ENCODE measurements around the gene PRKCA. TPM values are rescaled to one million over a fixed set of nuclear protein-coding genes. Genes with fewer than 3 reads are reported as not detected.
A peak's percentile ranks its signal among the peaks of the same experiment; 100 is the strongest.

PRKCA gene
- total and polyA plus RNA-seq, 2 experiments from 2014 or later, result 6.4 to 35.4 TPM

GRCh38 chr17:66451188-66452149, 149.1 kb downstream of the PRKCA start:
- H3K27ac Mint-ChIP-seq, result no peak overlapping the region

GRCh38 chr17:66455060-66455459, 152.6 kb downstream of the PRKCA start:
- H3K4me2 ChIP-seq, result no peak overlapping the region
- H3K4me1 ChIP-seq (ENCODE audit: insufficient read depth), result peaks cover 13% of the 10 kb centered on the region
- no peaks in the 10 kb centered on the region for H3K27me3 ChIP-seq (ENCODE audit: insufficient read depth)
- H3K79me2 ChIP-seq (replicated peaks; ENCODE audit: insufficient read depth), result no peaks in the 10 kb centered on the region
- no peaks in the 10 kb centered on the region for H4K20me1 ChIP-seq (replicated peaks; ENCODE audit: insufficient read depth)
- no peaks in the 10 kb centered on the region; the same call in 1 of the 2 replicates for H3K9me2 ChIP-seq (ENCODE audit: insufficient read depth)
- Mint-ChIP-seq H3K36me3 (ENCODE audit: low read depth) (peaks cover 6% of the 10 kb centered on the region; the same call in 1 of the 3 replicates), H3K27me3 (ENCODE audit: insufficient read depth, low read depth, poor library complexity) (peaks cover 2% of the 10 kb centered on the region), H3K9me3 (no peaks in the 10 kb centered on the region; the same call in 2 of the 3 replicates), H3K4me3 (no peak overlapping the region), H3K4me1 (peaks cover 17% of the 10 kb centered on the region), H3K27ac (no peak overlapping the region)
- no peak overlapping the region for H2AFZ ChIP-seq
- no peaks in the 10 kb centered on the region for H3K36me3 ChIP-seq (ENCODE audit: insufficient read depth)
- no peak overlapping the region for H3K27ac ChIP-seq (ENCODE audit: low read depth)
- H3K4me3 ChIP-seq, result no peak overlapping the region
- DNase-seq (ENCODE audit: low spot score) (no peak), ATAC-seq (no peak)
- no peaks in the 10 kb centered on the region for H3F3A ChIP-seq (replicated peaks; ENCODE audit: low read depth)
- no peak for TF ChIP-seq ETS1 (IDR thresholded peaks at IDR 0.05)
- TF ChIP-seq STAT1 (IDR thresholded peaks at IDR 0.05; ENCODE audit: unreplicated experiment), result no peak
- TF ChIP-seq EZH2 (IDR thresholded peaks at IDR 0.05; ENCODE audit: low read depth, unreplicated experiment), result no peak
- TF ChIP-seq, protein P1, sequence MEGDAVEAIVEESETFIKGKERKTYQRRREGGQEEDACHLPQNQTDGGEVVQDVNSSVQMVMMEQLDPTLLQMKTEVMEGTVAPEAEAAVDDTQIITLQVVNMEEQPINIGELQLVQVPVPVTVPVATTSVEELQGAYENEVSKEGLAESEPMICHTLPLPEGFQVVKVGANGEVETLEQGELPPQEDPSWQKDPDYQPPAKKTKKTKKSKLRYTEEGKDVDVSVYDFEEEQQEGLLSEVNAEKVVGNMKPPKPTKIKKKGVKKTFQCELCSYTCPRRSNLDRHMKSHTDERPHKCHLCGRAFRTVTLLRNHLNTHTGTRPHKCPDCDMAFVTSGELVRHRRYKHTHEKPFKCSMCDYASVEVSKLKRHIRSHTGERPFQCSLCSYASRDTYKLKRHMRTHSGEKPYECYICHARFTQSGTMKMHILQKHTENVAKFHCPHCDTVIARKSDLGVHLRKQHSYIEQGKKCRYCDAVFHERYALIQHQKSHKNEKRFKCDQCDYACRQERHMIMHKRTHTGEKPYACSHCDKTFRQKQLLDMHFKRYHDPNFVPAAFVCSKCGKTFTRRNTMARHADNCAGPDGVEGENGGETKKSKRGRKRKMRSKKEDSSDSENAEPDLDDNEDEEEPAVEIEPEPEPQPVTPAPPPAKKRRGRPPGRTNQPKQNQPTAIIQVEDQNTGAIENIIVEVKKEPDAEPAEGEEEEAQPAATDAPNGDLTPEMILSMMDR (conservative IDR thresholded peaks at IDR 0.05; ENCODE audit: low read depth in 2 of 2), result no peak
- no peak for TF ChIP-seq NANOG (IDR thresholded peaks at IDR 0.05; ENCODE audit: borderline replicate concordance)
- TF ChIP-seq JUNB (IDR thresholded peaks at IDR 0.05; ENCODE audit: unreplicated experiment), result no peak
- TF ChIP-seq, protein P2, sequence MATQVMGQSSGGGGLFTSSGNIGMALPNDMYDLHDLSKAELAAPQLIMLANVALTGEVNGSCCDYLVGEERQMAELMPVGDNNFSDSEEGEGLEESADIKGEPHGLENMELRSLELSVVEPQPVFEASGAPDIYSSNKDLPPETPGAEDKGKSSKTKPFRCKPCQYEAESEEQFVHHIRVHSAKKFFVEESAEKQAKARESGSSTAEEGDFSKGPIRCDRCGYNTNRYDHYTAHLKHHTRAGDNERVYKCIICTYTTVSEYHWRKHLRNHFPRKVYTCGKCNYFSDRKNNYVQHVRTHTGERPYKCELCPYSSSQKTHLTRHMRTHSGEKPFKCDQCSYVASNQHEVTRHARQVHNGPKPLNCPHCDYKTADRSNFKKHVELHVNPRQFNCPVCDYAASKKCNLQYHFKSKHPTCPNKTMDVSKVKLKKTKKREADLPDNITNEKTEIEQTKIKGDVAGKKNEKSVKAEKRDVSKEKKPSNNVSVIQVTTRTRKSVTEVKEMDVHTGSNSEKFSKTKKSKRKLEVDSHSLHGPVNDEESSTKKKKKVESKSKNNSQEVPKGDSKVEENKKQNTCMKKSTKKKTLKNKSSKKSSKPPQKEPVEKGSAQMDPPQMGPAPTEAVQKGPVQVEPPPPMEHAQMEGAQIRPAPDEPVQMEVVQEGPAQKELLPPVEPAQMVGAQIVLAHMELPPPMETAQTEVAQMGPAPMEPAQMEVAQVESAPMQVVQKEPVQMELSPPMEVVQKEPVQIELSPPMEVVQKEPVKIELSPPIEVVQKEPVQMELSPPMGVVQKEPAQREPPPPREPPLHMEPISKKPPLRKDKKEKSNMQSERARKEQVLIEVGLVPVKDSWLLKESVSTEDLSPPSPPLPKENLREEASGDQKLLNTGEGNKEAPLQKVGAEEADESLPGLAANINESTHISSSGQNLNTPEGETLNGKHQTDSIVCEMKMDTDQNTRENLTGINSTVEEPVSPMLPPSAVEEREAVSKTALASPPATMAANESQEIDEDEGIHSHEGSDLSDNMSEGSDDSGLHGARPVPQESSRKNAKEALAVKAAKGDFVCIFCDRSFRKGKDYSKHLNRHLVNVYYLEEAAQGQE (IDR thresholded peaks at IDR 0.05; ENCODE audit: unreplicated experiment), result no peak
- TF ChIP-seq POLR2AphosphoS5 (IDR thresholded peaks at IDR 0.05; ENCODE audit: low read depth), result no peak

More at GRCh38 chr17:66451188-66452149, 149.1 kb downstream of the PRKCA start:
- DNase-seq (ENCODE audit: low spot score), result peak; percentile 80
- H3K27me3 Mint-ChIP-seq (ENCODE audit: insufficient read depth, low read depth, poor library complexity), result peaks cover 3% of the 10 kb centered on the region
- H3K27me3 ChIP-seq (ENCODE audit: insufficient read depth), result no peaks in the 10 kb centered on the region
- no peaks in the 10 kb centered on the region for H4K20me1 ChIP-seq (replicated peaks; ENCODE audit: insufficient read depth)
- H3K36me3 ChIP-seq (ENCODE audit: insufficient read depth), result no peaks in the 10 kb centered on the region
- no peak overlapping the region for H3K4me3 Mint-ChIP-seq
- H3K36me3 Mint-ChIP-seq (ENCODE audit: low read depth), result 0 out of 3 replicates have a peak, but pooled peaks cover 2% of the 10 kb centered on the region
- no peak overlapping the region for H3K27ac ChIP-seq (ENCODE audit: low read depth)
- no peaks in the 10 kb centered on the region; the same call in 1 of the 2 replicates for H3K9me2 ChIP-seq (ENCODE audit: insufficient read depth)
- ATAC-seq, result peak; percentile 79
- H3K9me3 Mint-ChIP-seq, result no peaks in the 10 kb centered on the region
- no peak overlapping the region for H3K4me2 ChIP-seq
- TF ChIP-seq, protein P1 (conservative IDR thresholded peaks at IDR 0.05; ENCODE audit: low read depth in 2 of 2), result peak; percentile 76 to 80
- TF ChIP-seq NANOG (IDR thresholded peaks at IDR 0.05; ENCODE audit: borderline replicate concordance), result no peak
- H3K79me2 ChIP-seq (replicated peaks; ENCODE audit: insufficient read depth), result no peaks in the 10 kb centered on the region
- H3F3A ChIP-seq (replicated peaks; ENCODE audit: low read depth), result no peaks in the 10 kb centered on the region
- H3K4me3 ChIP-seq, result no peak overlapping the region
- H3K4me1 Mint-ChIP-seq, result peaks cover 48% of the 10 kb centered on the region
- H3K4me1 ChIP-seq (ENCODE audit: insufficient read depth), result peaks cover 31% of the 10 kb centered on the region
- no peak overlapping the region for H2AFZ ChIP-seq
